Suprapubic skin (tissue), 4 donors: ENCODE measurements around the gene MYZAP. TPM values are rescaled to one million over a fixed set of nuclear protein-coding genes. Genes with fewer than 3 reads are reported as not detected.

Experiments used
- DNase-seq, 2 donors: peaks; one replicate each; pipeline ENCODE4 v3.0.0-alpha.2; 2019; ENCODE audit warnings: low spot score in 2 of 2
- H3K27ac ChIP-seq: fragments of 200-600 bp; sonication (generic); one replicate; pipeline ENCODE4 v1.5.1; 2019
- H3K27me3 ChIP-seq: fragments of 200-600 bp; sonication (generic); one replicate; pipeline ENCODE4 v1.5.1; 2019
- H3K36me3 ChIP-seq: fragments of 200-600 bp; sonication (generic); one replicate; pipeline ENCODE4 v1.5.1; 2019
- H3K4me1 ChIP-seq: fragments of 200-600 bp; sonication (generic); one replicate; pipeline ENCODE4 v1.5.1; 2019
- H3K4me3 ChIP-seq: fragments of 200-600 bp; sonication (generic); one replicate; pipeline ENCODE4 v1.5.1; 2019; ENCODE audit warnings: mild to moderate bottlenecking
- H3K9me3 ChIP-seq: fragments of 200-600 bp; sonication (generic); one replicate; pipeline ENCODE4 v1.5.1; 2019
- EP300 ChIP-seq: sonication (generic); formaldehyde crosslinking; IDR thresholded peaks from one replicate; pipeline ENCODE4 v1.6.1; 2017; ENCODE audit warnings: antibody characterized with exemption
- POLR2A ChIP-seq, 2 donors: fragments of 450-650 bp; IDR thresholded peaks; one replicate each; pipeline ENCODE4 v1.6.1; 2017; ENCODE audit warnings: antibody characterized with exemption in 2 of 2, mild to moderate bottlenecking in 2 of 2, moderate library complexity in 2 of 2
- POLR2AphosphoS5 ChIP-seq, 3 donors: sonication (generic); formaldehyde crosslinking; IDR thresholded peaks; one replicate each; pipeline ENCODE4 v1.6.1; 2017; ENCODE audit warnings: antibody characterized with exemption in 3 of 3
- WGBS: methylation state at CpG from one replicate; pipeline ENCODE4 v1.1.5; 2018; 5-methylcytosine and 5-hydroxymethylcytosine counted together
- total RNA-seq, 4 donors: library from RNA; depleted of rRNA; stranded (reverse); fragments of >200 nt; gene quantifications; one replicate each; pipeline ENCODE4 v1.1.0, GENCODE V29; 2016
- TF ChIP-seq, protein P1 (sequence below), 2 donors: fragments of 200-600 bp in 1 of 2; fragments of 450-650 bp in 1 of 2; sonication (generic) in 1 of 2; IDR thresholded peaks; one replicate each; pipeline ENCODE4 v1.5.1; 2016 to 2019; ENCODE audit warnings: antibody characterized with exemption in 2 of 2, mild to moderate bottlenecking in 1 of 2, moderate library complexity in 1 of 2

Gene MYZAP
- total RNA-seq, 4 donors from 2014 or later, result 8.6 to 14.9 (median 11.6) TPM

DNA sequence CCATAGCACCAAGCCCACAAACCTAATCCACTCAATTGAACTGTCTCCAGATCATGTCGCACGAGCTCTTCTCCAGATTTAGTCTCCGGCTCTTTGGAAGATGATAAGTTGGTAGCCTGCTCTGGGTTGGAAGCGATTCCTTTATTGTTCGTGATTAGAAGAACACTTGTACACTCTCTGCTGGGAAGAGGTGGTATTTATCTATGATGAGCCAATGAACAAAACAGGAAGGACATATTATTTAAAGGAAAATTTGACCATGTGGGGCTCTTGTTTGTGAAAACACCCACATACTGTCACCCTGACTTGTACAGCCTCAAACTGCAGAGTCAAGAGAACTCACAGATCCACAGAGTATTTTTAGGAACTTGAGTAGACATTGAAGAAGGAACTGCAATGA is 54.4 kb downstream of the MYZAP start:
- Histone ChIP-seq H3K4me3 (no peak overlapping the region), H3K27ac (no peak overlapping the region), H3K4me1 (peaks cover 3% of the 10 kb centered on the region), H3K9me3 (no peaks in the 10 kb centered on the region), H3K36me3 (no peaks in the 10 kb centered on the region), H3K27me3 (no peaks in the 10 kb centered on the region)
- 77% methylated on average over 5 of the region's 5 CpGs for WGBS
- DNase-seq, result no peak
- TF ChIP-seq POLR2AphosphoS5 (IDR thresholded peaks at IDR 0.05) (no peak), POLR2A (IDR thresholded peaks at IDR 0.05) (no peak), EP300 (no peak)
- TF ChIP-seq, protein P1, sequence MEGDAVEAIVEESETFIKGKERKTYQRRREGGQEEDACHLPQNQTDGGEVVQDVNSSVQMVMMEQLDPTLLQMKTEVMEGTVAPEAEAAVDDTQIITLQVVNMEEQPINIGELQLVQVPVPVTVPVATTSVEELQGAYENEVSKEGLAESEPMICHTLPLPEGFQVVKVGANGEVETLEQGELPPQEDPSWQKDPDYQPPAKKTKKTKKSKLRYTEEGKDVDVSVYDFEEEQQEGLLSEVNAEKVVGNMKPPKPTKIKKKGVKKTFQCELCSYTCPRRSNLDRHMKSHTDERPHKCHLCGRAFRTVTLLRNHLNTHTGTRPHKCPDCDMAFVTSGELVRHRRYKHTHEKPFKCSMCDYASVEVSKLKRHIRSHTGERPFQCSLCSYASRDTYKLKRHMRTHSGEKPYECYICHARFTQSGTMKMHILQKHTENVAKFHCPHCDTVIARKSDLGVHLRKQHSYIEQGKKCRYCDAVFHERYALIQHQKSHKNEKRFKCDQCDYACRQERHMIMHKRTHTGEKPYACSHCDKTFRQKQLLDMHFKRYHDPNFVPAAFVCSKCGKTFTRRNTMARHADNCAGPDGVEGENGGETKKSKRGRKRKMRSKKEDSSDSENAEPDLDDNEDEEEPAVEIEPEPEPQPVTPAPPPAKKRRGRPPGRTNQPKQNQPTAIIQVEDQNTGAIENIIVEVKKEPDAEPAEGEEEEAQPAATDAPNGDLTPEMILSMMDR (IDR thresholded peaks at IDR 0.05), result no peak

DNA sequence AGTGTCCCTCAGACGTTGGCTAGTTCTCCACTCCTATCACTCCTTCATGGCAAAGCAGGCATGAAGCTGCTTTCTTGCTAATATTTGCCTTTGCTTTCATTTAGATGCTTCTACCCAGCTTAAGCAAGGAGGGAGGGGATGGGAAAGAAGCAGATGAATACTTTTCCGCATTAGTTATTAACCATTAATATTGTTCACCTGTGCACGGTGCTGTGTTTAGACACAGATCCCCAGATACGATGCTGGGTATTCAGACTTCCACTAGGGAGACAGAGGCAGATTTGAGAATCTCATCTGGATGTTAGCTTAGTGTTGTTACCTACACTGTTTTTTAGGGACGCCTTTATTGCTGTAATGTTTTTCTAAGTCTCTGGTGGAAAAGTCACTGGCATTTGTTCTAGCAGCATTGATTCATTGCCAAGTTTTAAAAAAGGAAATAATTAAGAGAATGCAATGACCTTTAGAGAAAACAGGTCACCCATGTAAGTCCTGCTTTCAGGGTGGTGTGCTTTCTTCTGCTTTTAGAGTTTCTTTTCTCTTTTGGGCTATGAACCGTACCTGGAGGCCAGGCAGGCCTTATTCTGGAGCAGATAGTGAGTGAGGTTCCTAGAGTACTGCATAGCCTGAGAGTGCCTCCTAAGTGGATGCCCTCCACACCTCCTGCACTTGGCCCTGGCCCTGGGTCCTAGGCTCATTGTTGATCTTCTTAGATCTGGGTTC is 55.5 kb downstream of the MYZAP start:
- WGBS, result 72% methylated on average over 6 of the region's 6 CpGs
- no peaks in the 10 kb centered on the region for H3K9me3 ChIP-seq
- H3K4me3 ChIP-seq, result no peak overlapping the region
- no peaks in the 10 kb centered on the region for H3K27me3 ChIP-seq
- no peak for DNase-seq
- TF ChIP-seq, protein P1 (IDR thresholded peaks at IDR 0.05), result no peak
- TF ChIP-seq EP300 (no peak), POLR2AphosphoS5 (IDR thresholded peaks at IDR 0.05) (no peak), POLR2A (IDR thresholded peaks at IDR 0.05) (no peak)
- H3K27ac ChIP-seq, result peak overlapping the region; percentile 46
- no peaks in the 10 kb centered on the region for H3K36me3 ChIP-seq
- peaks cover 3% of the 10 kb centered on the region for H3K4me1 ChIP-seq

DNA sequence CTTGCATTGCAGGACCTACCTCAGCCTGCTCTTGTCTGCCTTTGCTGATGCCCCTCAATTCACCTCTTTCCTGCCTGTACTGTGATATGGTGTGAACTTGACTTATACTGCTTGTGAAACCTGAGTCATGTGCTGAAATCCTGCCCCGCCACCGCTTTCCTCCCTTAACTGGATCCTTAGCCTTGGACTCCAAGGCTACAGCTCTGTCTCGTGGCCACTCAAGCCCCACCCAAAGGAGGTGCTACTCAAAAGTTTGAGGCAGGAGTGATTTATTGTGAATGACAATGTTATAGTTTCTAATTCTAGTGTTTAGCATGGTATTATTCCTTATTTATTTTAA is 56.1 kb downstream of the MYZAP start:
- no peaks in the 10 kb centered on the region for H3K9me3 ChIP-seq
- no peak overlapping the region for H3K4me3 ChIP-seq
- no peak for TF ChIP-seq POLR2AphosphoS5 (IDR thresholded peaks at IDR 0.05)
- no peak for TF ChIP-seq POLR2A (IDR thresholded peaks at IDR 0.05)
- TF ChIP-seq, protein P1 (IDR thresholded peaks at IDR 0.05), result no peak
- TF ChIP-seq EP300, result no peak
- 73% methylated on average over 3 of the region's 3 CpGs for WGBS
- H3K36me3 ChIP-seq, result no peaks in the 10 kb centered on the region
- peak overlapping the region; percentile 46 for H3K27ac ChIP-seq
- H3K27me3 ChIP-seq, result no peaks in the 10 kb centered on the region
- no peak for DNase-seq
- peaks cover 3% of the 10 kb centered on the region for H3K4me1 ChIP-seq

DNA sequence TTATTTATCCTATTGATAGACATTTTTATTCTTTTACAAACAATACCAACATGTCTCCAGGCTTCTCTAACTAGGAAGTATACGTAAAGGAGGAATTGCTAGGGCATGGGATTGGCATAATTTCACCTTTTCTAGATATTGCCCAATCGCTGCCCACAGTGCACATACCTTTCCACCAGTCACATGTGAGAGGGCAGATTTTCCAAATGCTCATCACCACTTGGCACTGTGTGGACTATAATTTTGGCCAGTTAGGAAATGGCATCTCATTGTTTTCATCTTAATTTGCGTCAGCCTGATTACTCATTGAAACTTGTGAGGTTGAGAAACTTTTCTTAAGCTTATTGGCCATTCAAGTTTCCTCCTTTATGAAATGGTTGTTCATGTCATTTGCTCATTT is 57.4 kb downstream of the MYZAP start:
- H3K27ac ChIP-seq, result no peak overlapping the region
- DNase-seq, result no peak
- 78% methylated on average over 3 of the region's 3 CpGs for WGBS
- no peak for TF ChIP-seq EP300
- no peak for TF ChIP-seq POLR2AphosphoS5 (IDR thresholded peaks at IDR 0.05)
- no peak for TF ChIP-seq POLR2A (IDR thresholded peaks at IDR 0.05)
- TF ChIP-seq, protein P1 (IDR thresholded peaks at IDR 0.05), result no peak
- peaks cover 3% of the 10 kb centered on the region for H3K4me1 ChIP-seq
- H3K9me3 ChIP-seq, result no peaks in the 10 kb centered on the region
- no peak overlapping the region for H3K4me3 ChIP-seq
- no peaks in the 10 kb centered on the region for H3K27me3 ChIP-seq
- H3K36me3 ChIP-seq, result no peaks in the 10 kb centered on the region

DNA sequence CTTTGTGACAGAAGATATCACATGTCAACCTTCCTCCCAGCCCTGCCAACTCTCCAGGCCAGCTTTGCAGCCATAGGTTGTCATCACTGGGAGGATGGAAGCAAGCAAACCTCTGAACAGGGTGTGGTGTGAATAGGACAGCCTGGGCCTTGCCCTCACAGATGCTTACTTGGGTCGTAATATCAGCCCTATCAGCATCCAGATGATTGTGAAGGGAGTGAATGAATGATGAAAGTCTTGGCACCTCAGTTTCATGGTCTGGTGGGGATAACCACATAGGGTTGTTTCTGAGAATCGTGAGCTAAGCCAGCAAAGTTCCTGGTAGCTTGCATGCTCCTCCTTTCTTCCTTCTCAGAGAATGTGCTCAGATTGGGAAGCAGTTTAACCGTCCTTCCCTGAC is 59.7 kb downstream of the MYZAP start:
- Histone ChIP-seq H3K27me3 (no peaks in the 10 kb centered on the region), H3K9me3 (no peaks in the 10 kb centered on the region), H3K36me3 (no peaks in the 10 kb centered on the region), H3K4me1 (peaks cover 3% of the 10 kb centered on the region), H3K27ac (no peak overlapping the region), H3K4me3 (no peak overlapping the region)
- no peak for TF ChIP-seq POLR2AphosphoS5 (IDR thresholded peaks at IDR 0.05)
- TF ChIP-seq, protein P1 (IDR thresholded peaks at IDR 0.05), result no peak
- no peak for TF ChIP-seq POLR2A (IDR thresholded peaks at IDR 0.05)
- no peak for TF ChIP-seq EP300
- WGBS, result 72% methylated on average over 3 of the region's 3 CpGs
- no peak for DNase-seq
